Astrocyte of the spinal cord (primary cell): ENCODE results near the gene MYADM.
A peak's percentile ranks its signal among the peaks of the same experiment; 100 is the strongest.

ENCODE experiments used
- DNase-seq: peaks from one replicate; pipeline ENCODE4 v3.0.0; 2011; ENCODE audit warnings: low read depth, low spot score
- H3K4me3 ChIP-seq: 2 replicates; pipeline ENCODE4 v1.5.1; 2011; ENCODE audit warnings: low read depth, mild to moderate bottlenecking, low read length, moderate library complexity
- CTCF ChIP-seq: IDR thresholded peaks from 2 replicates; pipeline ENCODE4 v1.5.1; 2012; ENCODE audit warnings: low read depth, mild to moderate bottlenecking, low read length, inconsistent platforms
- in situ Hi-C: cut with HindIII; loops from 2 replicates; pipeline ENCODE4 v1.10.0; 2017; ENCODE audit warnings: low sequenced_read_pairs

The MYADM gene

GRCh38 chr19:53870485-53870844 lies 2.8 kb downstream of the MYADM start:
- TF ChIP-seq CTCF: no peak
- in situ Hi-C loops: no loop called here
- peak overlapping the region; percentile 26 for H3K4me3 ChIP-seq
- no peak for DNase-seq

GRCh38 chr19:53871454-53871853 lies 3.8 kb downstream of the MYADM start:
- in situ Hi-C loops: no loop called here
- no peak for DNase-seq
- TF ChIP-seq CTCF: no peak
- H3K4me3 ChIP-seq: no peak overlapping the region

- in situ Hi-C loops: no loop called here
- H3K4me3 ChIP-seq: no peak overlapping the region
- TF ChIP-seq CTCF: no peak
- DNase-seq: no peak
Measured at GRCh38 chr19:53872762-53873161, 5.1 kb downstream of the MYADM start.

GRCh38 chr19:53873773-53874605 lies 6.3 kb downstream of the MYADM start:
- in situ Hi-C loops: no loop called here
- TF ChIP-seq CTCF: no peak
- no peak overlapping the region for H3K4me3 ChIP-seq
- no peak for DNase-seq

GRCh38 chr19:53874606-53874990 lies 6.9 kb downstream of the MYADM start:
- in situ Hi-C loops: no loop called here
- no peak for DNase-seq
- no peak for TF ChIP-seq CTCF
- H3K4me3 ChIP-seq: no peak overlapping the region

- no peak overlapping the region for H3K4me3 ChIP-seq
- in situ Hi-C loops: no loop called here
- no peak for DNase-seq
- no peak for TF ChIP-seq CTCF
Measured at GRCh38 chr19:53875602-53876325, 8.1 kb downstream of the MYADM start.
